ENCODE results near the gene VHLL. TPM values are rescaled to one million over a fixed set of nuclear protein-coding genes. Genes with fewer than 3 reads are reported as not detected.

VHLL gene
- total RNA-seq, 4 donors from 2014 or later = not detected

GRCh38 chr1:156270314-156270713 is 28.8 kb downstream of the VHLL start:
- TF ChIP-seq CTCF (IDR thresholded peaks at IDR 0.05) (no peak), POLR2A (IDR thresholded peaks at IDR 0.05) (no peak)
- no peak for DNase-seq
- intact Hi-C loops (cut with DNase I; ENCODE audit: low total_unique reads) = no loop called here
- Histone ChIP-seq H3K4me3 (no peak overlapping the region), H3K27me3 (no peaks in the 10 kb centered on the region), H3K9me3 (no peaks in the 10 kb centered on the region), H3K4me1 (no peaks in the 10 kb centered on the region), H3K36me3 (no peaks in the 10 kb centered on the region), H3K27ac (no peak overlapping the region)

- H3K36me3 ChIP-seq = no peaks in the 10 kb centered on the region
- no peak overlapping the region for H3K4me3 ChIP-seq
- H3K27ac ChIP-seq = no peak overlapping the region
- no peaks in the 10 kb centered on the region for H3K4me1 ChIP-seq
- H3K9me3 ChIP-seq = no peaks in the 10 kb centered on the region
- DNase-seq = no peak
- no peaks in the 10 kb centered on the region for H3K27me3 ChIP-seq
- TF ChIP-seq POLR2A (IDR thresholded peaks at IDR 0.05) (no peak), CTCF (IDR thresholded peaks at IDR 0.05) (no peak)
- intact Hi-C loops (cut with DNase I; ENCODE audit: low total_unique reads) = no loop called here
These were observed 30.8 kb downstream of the VHLL start for GRCh38 chr1:156268336-156268735.

GRCh38 chr1:156266051-156266450 is 33.1 kb downstream of the VHLL start:
- no peaks in the 10 kb centered on the region for H3K4me1 ChIP-seq
- TF ChIP-seq POLR2A (IDR thresholded peaks at IDR 0.05) = no peak
- no peak for TF ChIP-seq CTCF (IDR thresholded peaks at IDR 0.05)
- no peaks in the 10 kb centered on the region for H3K36me3 ChIP-seq
- H3K27ac ChIP-seq = no peak overlapping the region
- no peaks in the 10 kb centered on the region for H3K9me3 ChIP-seq
- H3K4me3 ChIP-seq = no peak overlapping the region
- H3K27me3 ChIP-seq = no peaks in the 10 kb centered on the region
- DNase-seq = no peak
- intact Hi-C loops (cut with DNase I; ENCODE audit: low total_unique reads) = no loop called here

GRCh38 chr1:156263288-156263655 is 35.8 kb downstream of the VHLL start:
- Histone ChIP-seq H3K36me3 (no peaks in the 10 kb centered on the region), H3K27me3 (no peaks in the 10 kb centered on the region), H3K27ac (no peak overlapping the region), H3K4me3 (no peak overlapping the region), H3K4me1 (no peaks in the 10 kb centered on the region), H3K9me3 (no peaks in the 10 kb centered on the region)
- DNase-seq = no peak
- intact Hi-C loops (cut with DNase I; ENCODE audit: low total_unique reads) = no loop called here
- TF ChIP-seq CTCF (IDR thresholded peaks at IDR 0.05) (no peak), POLR2A (IDR thresholded peaks at IDR 0.05) (no peak)

- H3K4me3 ChIP-seq = no peak overlapping the region
- no peak overlapping the region for H3K27ac ChIP-seq
- H3K4me1 ChIP-seq = no peaks in the 10 kb centered on the region
- H3K36me3 ChIP-seq = no peaks in the 10 kb centered on the region
- H3K27me3 ChIP-seq = no peaks in the 10 kb centered on the region
- intact Hi-C loops (cut with DNase I; ENCODE audit: low total_unique reads) = no loop called here
- no peak for DNase-seq
- TF ChIP-seq POLR2A (IDR thresholded peaks at IDR 0.05) (no peak), CTCF (IDR thresholded peaks at IDR 0.05) (no peak)
- H3K9me3 ChIP-seq = no peaks in the 10 kb centered on the region
These were observed 36.4 kb downstream of the VHLL start for GRCh38 chr1:156262461-156263287.

All from uterus (tissue), 4 donors.